Umbilical cord (tissue), 2 donors: ENCODE data around the gene TSC22D1. TPM values are rescaled to one million over a fixed set of nuclear protein-coding genes. Genes with fewer than 3 reads are reported as not detected.

ENCODE experiments used
- DNase-seq: peaks from one replicate; pipeline ENCODE4 v3.0.0-alpha.2; 2015; ENCODE audit warnings: low spot score
- total RNA-seq: library from RNA; depleted of rRNA; stranded (reverse); fragments of >200 nt; gene quantifications from one replicate; pipeline ENCODE4 v1.2.3, GENCODE V29; 2014; ENCODE audit warnings: low replicate concordance; ENCODE audit not compliant: insufficient read depth

The TSC22D1 gene
- total RNA-seq, 1 donor from 2014 or later, result 217 TPM

GRCh38 chr13:44383945-44384344 lies 192.2 kb downstream of the TSC22D1 start:
- no peak for DNase-seq

GRCh38 chr13:44382635-44383145 lies 193.4 kb downstream of the TSC22D1 start:
- DNase-seq, result no peak

Other genes with a start within 250 kb of the TSC22D1 start
- gene SERP2, start 202.5 kb downstream of the TSC22D1 start, total RNA-seq, result not detected